ENCODE data around the gene SIX3. TPM values are rescaled to one million over a fixed set of nuclear protein-coding genes. Genes with fewer than 3 reads are reported as not detected.

Gene SIX3
- total and polyA plus RNA-seq, 2 experiments from 2014 or later: 0.21 to 0.28 TPM

DNA sequence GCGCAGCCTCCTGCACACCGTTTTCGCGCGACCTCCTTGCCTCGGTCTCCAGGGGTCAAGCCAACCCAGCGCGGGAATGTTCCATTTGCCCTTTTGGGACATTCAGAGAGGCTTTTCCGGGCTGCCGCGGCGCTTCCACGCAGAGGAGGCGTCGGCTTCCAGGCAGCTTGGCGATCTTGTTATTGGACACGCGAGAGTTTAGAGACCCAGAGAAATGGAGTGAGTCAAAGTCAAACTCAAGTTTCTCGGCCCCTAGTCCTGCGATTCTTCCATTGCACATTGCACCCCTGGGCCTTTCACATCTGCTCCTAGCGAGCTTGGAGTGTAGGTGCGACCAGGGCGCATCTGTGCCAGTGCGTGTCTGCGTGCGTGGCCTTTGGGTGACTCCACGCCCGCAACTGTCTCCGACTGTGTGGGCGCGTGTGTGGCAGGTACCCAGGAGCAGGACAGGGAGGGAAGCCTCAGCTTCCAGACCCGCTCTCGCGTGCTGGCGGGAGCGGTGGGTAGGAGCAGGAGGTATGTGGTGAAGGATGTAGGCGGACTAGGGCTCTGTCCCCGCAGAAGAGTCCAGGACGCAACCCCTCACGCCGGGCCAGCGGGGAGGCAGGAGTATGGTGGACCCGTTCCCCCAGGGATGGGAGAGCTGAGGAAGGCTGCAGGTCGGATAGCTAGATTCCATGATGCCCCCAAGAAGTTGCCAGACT lies 13.5 kb downstream of the SIX3 start:
- H3K4me1 Mint-ChIP-seq: peaks cover 41% of the 10 kb centered on the region
- no peaks in the 10 kb centered on the region; the same call in 1 of the 2 replicates for H4K20me1 ChIP-seq (replicated peaks; ENCODE audit: insufficient read depth)
- H3F3A ChIP-seq (replicated peaks; ENCODE audit: low read depth): peaks cover 8% of the 10 kb centered on the region; the same call in 1 of the 2 replicates
- ATAC-seq (peak; percentile 3), DNase-seq (ENCODE audit: low spot score) (no peak)
- H3K9me3 Mint-ChIP-seq: peaks cover 5% of the 10 kb centered on the region; the same call in 2 of the 3 replicates
- no peak overlapping the region for H3K27ac ChIP-seq (ENCODE audit: low read depth)
- peaks cover 81% of the 10 kb centered on the region for H3K27me3 ChIP-seq (ENCODE audit: insufficient read depth)
- no peak overlapping the region for H3K27ac Mint-ChIP-seq
- peaks cover 41% of the 10 kb centered on the region for H3K4me1 ChIP-seq (ENCODE audit: insufficient read depth)
- no peaks in the 10 kb centered on the region for H3K79me2 ChIP-seq (replicated peaks; ENCODE audit: insufficient read depth)
- H3K36me3 ChIP-seq (ENCODE audit: insufficient read depth): no peaks in the 10 kb centered on the region
- TF ChIP-seq NANOG (IDR thresholded peaks at IDR 0.05; ENCODE audit: borderline replicate concordance) (no peak), JUNB (IDR thresholded peaks at IDR 0.05; ENCODE audit: unreplicated experiment) (no peak), POLR2AphosphoS5 (IDR thresholded peaks at IDR 0.05; ENCODE audit: low read depth) (no peak), ZNF114 (CRISPR knock-in tag; IDR thresholded peaks at IDR 0.05) (no peak), EZH2 (IDR thresholded peaks at IDR 0.05; ENCODE audit: low read depth, unreplicated experiment) (peak; percentile 75), CREB1 (CRISPR knock-in tag; IDR thresholded peaks at IDR 0.05; ENCODE audit: low read depth) (no peak), REST (IDR thresholded peaks at IDR 0.05; ENCODE audit: unreplicated experiment) (no peak), CTCF (conservative IDR thresholded peaks at IDR 0.05; ENCODE audit: low read depth in 2 of 2) (no peak)
- H3K4me3 Mint-ChIP-seq: peak overlapping the region; percentile 68
- H3K4me2 ChIP-seq: peak overlapping the region; percentile 80
- H3K36me3 Mint-ChIP-seq (ENCODE audit: low read depth): no peaks in the 10 kb centered on the region; the same call in 1 of the 3 replicates
- peak overlapping the region; percentile 54 for H3K4me3 ChIP-seq
- H3K9me2 ChIP-seq (ENCODE audit: insufficient read depth): no peaks in the 10 kb centered on the region
- H3K27me3 Mint-ChIP-seq (ENCODE audit: insufficient read depth, low read depth, poor library complexity): peaks cover 70% of the 10 kb centered on the region
- peak overlapping the region; percentile 88 for H2AFZ ChIP-seq

All from GM23338 (cell line).